ENCODE data around the gene MON1B. TPM values are rescaled to one million over a fixed set of nuclear protein-coding genes. Genes with fewer than 3 reads are reported as not detected.

Gene MON1B
- total and polyA plus RNA-seq, 2 of the 8 experiments (the other 6 are each of a cell fraction or from before 2014, with no cell fraction given), result 20.0 to 45.9 TPM

DNA sequence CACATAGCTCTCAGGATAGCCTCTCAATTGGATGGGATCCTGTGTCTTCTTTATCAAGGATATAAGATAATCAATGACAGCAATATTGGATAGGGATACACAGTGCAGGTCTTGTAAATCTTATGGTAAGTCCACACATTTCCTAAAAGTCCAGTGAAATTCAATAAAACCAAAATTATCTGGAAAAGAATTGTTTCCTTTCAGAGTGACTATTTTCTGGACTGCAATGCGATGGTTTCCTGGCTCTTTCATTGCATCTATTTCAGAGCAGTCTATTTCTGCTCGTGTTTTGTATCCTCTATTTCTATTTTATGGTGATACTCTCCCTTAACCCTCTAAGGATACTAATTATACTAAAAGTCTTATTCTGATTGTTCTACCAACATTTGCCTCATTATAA, 24.3 kb upstream of the MON1B start (continued):
- TF ChIP-seq, protein P1, sequence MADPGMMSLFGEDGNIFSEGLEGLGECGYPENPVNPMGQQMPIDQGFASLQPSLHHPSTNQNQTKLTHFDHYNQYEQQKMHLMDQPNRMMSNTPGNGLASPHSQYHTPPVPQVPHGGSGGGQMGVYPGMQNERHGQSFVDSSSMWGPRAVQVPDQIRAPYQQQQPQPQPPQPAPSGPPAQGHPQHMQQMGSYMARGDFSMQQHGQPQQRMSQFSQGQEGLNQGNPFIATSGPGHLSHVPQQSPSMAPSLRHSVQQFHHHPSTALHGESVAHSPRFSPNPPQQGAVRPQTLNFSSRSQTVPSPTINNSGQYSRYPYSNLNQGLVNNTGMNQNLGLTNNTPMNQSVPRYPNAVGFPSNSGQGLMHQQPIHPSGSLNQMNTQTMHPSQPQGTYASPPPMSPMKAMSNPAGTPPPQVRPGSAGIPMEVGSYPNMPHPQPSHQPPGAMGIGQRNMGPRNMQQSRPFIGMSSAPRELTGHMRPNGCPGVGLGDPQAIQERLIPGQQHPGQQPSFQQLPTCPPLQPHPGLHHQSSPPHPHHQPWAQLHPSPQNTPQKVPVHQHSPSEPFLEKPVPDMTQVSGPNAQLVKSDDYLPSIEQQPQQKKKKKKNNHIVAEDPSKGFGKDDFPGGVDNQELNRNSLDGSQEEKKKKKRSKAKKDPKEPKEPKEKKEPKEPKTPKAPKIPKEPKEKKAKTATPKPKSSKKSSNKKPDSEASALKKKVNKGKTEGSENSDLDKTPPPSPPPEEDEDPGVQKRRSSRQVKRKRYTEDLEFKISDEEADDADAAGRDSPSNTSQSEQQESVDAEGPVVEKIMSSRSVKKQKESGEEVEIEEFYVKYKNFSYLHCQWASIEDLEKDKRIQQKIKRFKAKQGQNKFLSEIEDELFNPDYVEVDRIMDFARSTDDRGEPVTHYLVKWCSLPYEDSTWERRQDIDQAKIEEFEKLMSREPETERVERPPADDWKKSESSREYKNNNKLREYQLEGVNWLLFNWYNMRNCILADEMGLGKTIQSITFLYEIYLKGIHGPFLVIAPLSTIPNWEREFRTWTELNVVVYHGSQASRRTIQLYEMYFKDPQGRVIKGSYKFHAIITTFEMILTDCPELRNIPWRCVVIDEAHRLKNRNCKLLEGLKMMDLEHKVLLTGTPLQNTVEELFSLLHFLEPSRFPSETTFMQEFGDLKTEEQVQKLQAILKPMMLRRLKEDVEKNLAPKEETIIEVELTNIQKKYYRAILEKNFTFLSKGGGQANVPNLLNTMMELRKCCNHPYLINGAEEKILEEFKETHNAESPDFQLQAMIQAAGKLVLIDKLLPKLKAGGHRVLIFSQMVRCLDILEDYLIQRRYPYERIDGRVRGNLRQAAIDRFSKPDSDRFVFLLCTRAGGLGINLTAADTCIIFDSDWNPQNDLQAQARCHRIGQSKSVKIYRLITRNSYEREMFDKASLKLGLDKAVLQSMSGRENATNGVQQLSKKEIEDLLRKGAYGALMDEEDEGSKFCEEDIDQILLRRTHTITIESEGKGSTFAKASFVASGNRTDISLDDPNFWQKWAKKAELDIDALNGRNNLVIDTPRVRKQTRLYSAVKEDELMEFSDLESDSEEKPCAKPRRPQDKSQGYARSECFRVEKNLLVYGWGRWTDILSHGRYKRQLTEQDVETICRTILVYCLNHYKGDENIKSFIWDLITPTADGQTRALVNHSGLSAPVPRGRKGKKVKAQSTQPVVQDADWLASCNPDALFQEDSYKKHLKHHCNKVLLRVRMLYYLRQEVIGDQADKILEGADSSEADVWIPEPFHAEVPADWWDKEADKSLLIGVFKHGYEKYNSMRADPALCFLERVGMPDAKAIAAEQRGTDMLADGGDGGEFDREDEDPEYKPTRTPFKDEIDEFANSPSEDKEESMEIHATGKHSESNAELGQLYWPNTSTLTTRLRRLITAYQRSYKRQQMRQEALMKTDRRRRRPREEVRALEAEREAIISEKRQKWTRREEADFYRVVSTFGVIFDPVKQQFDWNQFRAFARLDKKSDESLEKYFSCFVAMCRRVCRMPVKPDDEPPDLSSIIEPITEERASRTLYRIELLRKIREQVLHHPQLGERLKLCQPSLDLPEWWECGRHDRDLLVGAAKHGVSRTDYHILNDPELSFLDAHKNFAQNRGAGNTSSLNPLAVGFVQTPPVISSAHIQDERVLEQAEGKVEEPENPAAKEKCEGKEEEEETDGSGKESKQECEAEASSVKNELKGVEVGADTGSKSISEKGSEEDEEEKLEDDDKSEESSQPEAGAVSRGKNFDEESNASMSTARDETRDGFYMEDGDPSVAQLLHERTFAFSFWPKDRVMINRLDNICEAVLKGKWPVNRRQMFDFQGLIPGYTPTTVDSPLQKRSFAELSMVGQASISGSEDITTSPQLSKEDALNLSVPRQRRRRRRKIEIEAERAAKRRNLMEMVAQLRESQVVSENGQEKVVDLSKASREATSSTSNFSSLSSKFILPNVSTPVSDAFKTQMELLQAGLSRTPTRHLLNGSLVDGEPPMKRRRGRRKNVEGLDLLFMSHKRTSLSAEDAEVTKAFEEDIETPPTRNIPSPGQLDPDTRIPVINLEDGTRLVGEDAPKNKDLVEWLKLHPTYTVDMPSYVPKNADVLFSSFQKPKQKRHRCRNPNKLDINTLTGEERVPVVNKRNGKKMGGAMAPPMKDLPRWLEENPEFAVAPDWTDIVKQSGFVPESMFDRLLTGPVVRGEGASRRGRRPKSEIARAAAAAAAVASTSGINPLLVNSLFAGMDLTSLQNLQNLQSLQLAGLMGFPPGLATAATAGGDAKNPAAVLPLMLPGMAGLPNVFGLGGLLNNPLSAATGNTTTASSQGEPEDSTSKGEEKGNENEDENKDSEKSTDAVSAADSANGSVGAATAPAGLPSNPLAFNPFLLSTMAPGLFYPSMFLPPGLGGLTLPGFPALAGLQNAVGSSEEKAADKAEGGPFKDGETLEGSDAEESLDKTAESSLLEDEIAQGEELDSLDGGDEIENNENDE (IDR thresholded peaks at IDR 0.05; ENCODE audit: insufficient replicate concordance, low read length), result no peak
- TF ChIP-seq SUZ12 (IDR thresholded peaks at IDR 0.05; ENCODE audit: low read length) (no peak), PHF8 (conservative IDR thresholded peaks at IDR 0.05; ENCODE audit: low read depth, low read length) (no peak), TEAD4 (IDR thresholded peaks at IDR 0.05; ENCODE audit: low read depth, low read length) (no peak), HDAC2 (IDR thresholded peaks at IDR 0.05; ENCODE audit: borderline replicate concordance in 1 of 2, low read depth in 2 of 2, low read length in 2 of 2) (no peak), RAD21 (IDR thresholded peaks at IDR 0.05 in 1 of 2, conservative IDR thresholded peaks at IDR 0.05 in 1 of 2; ENCODE audit: low read depth in 2 of 2, low read length in 2 of 2) (no peak), SP2 (IDR thresholded peaks at IDR 0.05; ENCODE audit: low read length) (no peak), YY1 (IDR thresholded peaks at IDR 0.05; ENCODE audit: low read depth, low read length) (no peak), HDAC6 (IDR thresholded peaks at IDR 0.05; ENCODE audit: low read depth, low read length) (no peak), NRF1 (IDR thresholded peaks at IDR 0.05; ENCODE audit: low read depth, low read length) (no peak), CREB1 (IDR thresholded peaks at IDR 0.05) (no peak)
